GM12878 (cell line): ENCODE measurements around the gene RAB24. TPM values are rescaled to one million over a fixed set of nuclear protein-coding genes. Genes with fewer than 3 reads are reported as not detected.
A peak's percentile ranks its signal among the peaks of the same experiment; 100 is the strongest.

Source experiments
- ATF2 ChIP-seq: IDR thresholded peaks from 2 replicates; pipeline ENCODE4 v1.6.1; 2012; ENCODE audit warnings: low read length, inconsistent platforms
- BCL3 ChIP-seq: IDR thresholded peaks from 2 replicates; pipeline ENCODE4 v1.6.1; 2011; ENCODE audit warnings: borderline replicate concordance, low read depth, mild to moderate bottlenecking, moderate library complexity, low read length; ENCODE audit not compliant: insufficient read depth, poor library complexity, severe bottlenecking
- CREM ChIP-seq: IDR thresholded peaks from 2 replicates; pipeline ENCODE4 v1.6.1; 2014; ENCODE audit warnings: antibody characterized with exemption, low read depth
- DPF2 ChIP-seq: fragments of 450-650 bp; IDR thresholded peaks from 2 replicates; pipeline ENCODE4 v1.6.1; 2017; ENCODE audit warnings: mild to moderate bottlenecking
- E2F8 ChIP-seq: fragments of 450-650 bp; IDR thresholded peaks from 2 replicates; pipeline ENCODE4 v1.6.1; 2018; ENCODE audit warnings: mild to moderate bottlenecking, low read depth, moderate library complexity; ENCODE audit not compliant: partially characterized antibody
- EED ChIP-seq: sonication (generic); IDR thresholded peaks from 2 replicates; pipeline ENCODE4 v1.6.1; 2016; ENCODE audit warnings: antibody characterized with exemption, low read depth
- GABPA ChIP-seq: IDR thresholded peaks from 2 replicates; pipeline ENCODE4 v1.6.1; 2014; ENCODE audit warnings: antibody characterized with exemption, low read depth, mild to moderate bottlenecking, inconsistent platforms
- JUNB ChIP-seq: IDR thresholded peaks from 2 replicates; pipeline ENCODE4 v1.6.1; 2016; ENCODE audit warnings: antibody characterized with exemption, mild to moderate bottlenecking
- MTA2 ChIP-seq: fragments of 450-650 bp; IDR thresholded peaks from 2 replicates; pipeline ENCODE4 v1.6.1; 2016; ENCODE audit warnings: low read depth, mild to moderate bottlenecking, moderate library complexity
- NBN ChIP-seq: fragments of 450-650 bp; IDR thresholded peaks from 2 replicates; pipeline ENCODE4 v1.6.1; 2016
- POLR2A ChIP-seq: IDR thresholded peaks from 2 replicates; pipeline ENCODE4 v1.6.1; 2011; ENCODE audit warnings: low read depth, mild to moderate bottlenecking, low read length
- PRDM15 ChIP-seq: fragments of 450-650 bp; formaldehyde crosslinking; IDR thresholded peaks from 2 replicates; pipeline ENCODE4 v1.4.0; 2020; ENCODE audit warnings: mild to moderate bottlenecking, moderate library complexity
- SMC3 ChIP-seq: IDR thresholded peaks from 2 replicates; pipeline ENCODE4 v1.6.1; 2011; ENCODE audit warnings: low read length, improper control_type of control experiment, borderline replicate concordance
- SREBF1 ChIP-seq: IDR thresholded peaks from 2 replicates; pipeline ENCODE4 v1.6.1; 2012; ENCODE audit warnings: mild to moderate bottlenecking, low read length
- TARDBP ChIP-seq: IDR thresholded peaks from 2 replicates; pipeline ENCODE4 v1.6.1; 2016; ENCODE audit warnings: borderline replicate concordance
- TBL1XR1 ChIP-seq: IDR thresholded peaks from 2 replicates; pipeline ENCODE4 v1.6.1; 2012; ENCODE audit warnings: low read depth, low read length, improper control_type of control experiment
- USF1 ChIP-seq: IDR thresholded peaks from 2 replicates; pipeline ENCODE4 v1.6.1; 2011; ENCODE audit warnings: borderline replicate concordance, low read depth, mild to moderate bottlenecking, moderate library complexity, mixed read lengths, low read length; ENCODE audit not compliant: insufficient read depth; ENCODE audit errors: extremely low read length
- ZNF24 ChIP-seq: fragments of 450-650 bp; IDR thresholded peaks from 2 replicates; pipeline ENCODE4 v1.6.1; 2017; ENCODE audit warnings: antibody characterized with exemption, mild to moderate bottlenecking
- polyA plus RNA-seq, 11 experiments: library from polyadenylated mRNA; depleted of rRNA in 4 of 11; unstranded in 6 of 11; stranded (reverse) in 5 of 11; fragments of >200 nt; fragmentation: Nextera tagmentation in 4 of 11; fragmentation: Illumina TruSeq in 1 of 11; extraction: Ambion mirVana in 4 of 11; extraction: Trizol in 1 of 11; gene quantifications; 1 replicate in 1 of 11; 2 replicates in 10 of 11; pipeline versions ENCODE4 v1.2.1 to v1.2.3, GENCODE V29; 2011 to 2016; ENCODE audit warnings: inconsistent platforms in 2 of 11, missing spikeins in 2 of 11, low read depth in 1 of 11
- total RNA-seq, 4 experiments: library from RNA; depleted of rRNA in 3 of 4; stranded (reverse); fragments of >200 nt in 3 of 4; fragmentation: Illumina TruSeq in 1 of 4; extraction: Trizol in 1 of 4; gene quantifications; 2 replicates each; pipeline versions ENCODE4 v1.2.1 to v1.2.3, GENCODE V29; 2013 to 2021

Gene RAB24
- total and polyA plus RNA-seq, 10 of the 15 experiments (the other 5 are each of a cell fraction or from before 2014, with no cell fraction given): 8.0 to 44.4 (median 24.4) TPM

GRCh38 chr5:177320879-177321278 is 17.4 kb upstream of the RAB24 start (continued):
- TF ChIP-seq USF1 (no peak), CREM (no peak), E2F8 (no peak), GABPA (no peak), ZNF24 (no peak), TBL1XR1 (no peak), NBN (no peak), EED (peak; percentile 59), BCL3 (peak; percentile 28), JUNB (no peak), SREBF1 (no peak), DPF2 (0 out of 2 replicates have a peak, but pooled peaks have one; percentile 18), TARDBP (no peak), SMC3 (no peak), MTA2 (no peak), ATF2 (peak; percentile 29; the same call in 1 of the 2 replicates), POLR2A (no peak), PRDM15 (CRISPR knock-in tag) (no peak)
